HG02970 (cell line): ENCODE measurements around the gene HOXC6.

ENCODE experiments used
- ATAC-seq: cut with Tn5 transposase; IDR thresholded peaks from one replicate; pipeline ENCODE4 v1.9.1; 2021; ENCODE audit warnings: mild to moderate bottlenecking, moderate library complexity, moderate number of reproducible peaks; ENCODE audit not compliant: unreplicated experiment, low FRiP score

The HOXC6 gene

DNA sequence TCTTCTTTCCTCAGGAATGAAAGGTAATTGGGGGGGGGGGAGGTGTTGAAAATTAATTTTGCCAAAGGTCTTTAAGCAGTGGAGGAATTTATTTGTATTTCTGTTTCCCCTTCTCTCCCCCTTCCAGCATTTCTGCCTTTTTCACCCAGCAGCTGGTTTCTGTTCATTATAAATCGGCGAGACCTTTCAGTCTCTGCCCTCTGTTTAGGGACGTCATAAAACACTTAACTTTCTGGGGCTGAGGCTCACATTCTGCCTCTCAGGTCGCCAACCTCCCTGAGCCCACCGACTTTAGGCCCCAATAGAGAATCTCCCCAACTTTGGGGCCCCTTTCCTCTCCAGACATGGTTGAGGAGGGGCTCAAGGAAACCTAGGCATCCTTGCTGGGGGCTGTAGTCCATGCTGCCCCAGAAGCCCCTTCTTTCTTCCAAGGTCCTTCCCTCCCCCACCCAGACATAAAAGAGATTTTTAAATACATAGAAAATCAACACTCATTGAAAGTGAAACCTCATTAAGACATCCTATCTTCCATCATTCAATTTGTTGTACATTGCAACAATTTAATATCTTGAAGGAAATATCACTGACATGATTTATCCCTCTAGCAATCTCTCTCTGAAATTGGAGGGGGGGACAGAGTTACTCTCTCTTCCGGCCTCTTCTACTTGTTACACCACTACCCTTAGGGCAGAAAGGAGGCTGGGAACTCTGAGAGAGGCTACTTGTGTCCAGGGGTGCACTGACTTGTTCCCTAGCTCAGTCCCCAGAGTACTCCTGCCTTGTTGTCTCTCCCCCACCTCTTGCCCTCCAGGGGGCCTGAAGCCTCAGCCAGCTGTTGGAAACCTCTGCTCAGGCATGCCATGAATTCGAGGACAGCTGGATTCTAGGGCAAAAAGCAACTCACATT, 2.5 kb upstream of the HOXC6 start:
- no peak for ATAC-seq

DNA sequence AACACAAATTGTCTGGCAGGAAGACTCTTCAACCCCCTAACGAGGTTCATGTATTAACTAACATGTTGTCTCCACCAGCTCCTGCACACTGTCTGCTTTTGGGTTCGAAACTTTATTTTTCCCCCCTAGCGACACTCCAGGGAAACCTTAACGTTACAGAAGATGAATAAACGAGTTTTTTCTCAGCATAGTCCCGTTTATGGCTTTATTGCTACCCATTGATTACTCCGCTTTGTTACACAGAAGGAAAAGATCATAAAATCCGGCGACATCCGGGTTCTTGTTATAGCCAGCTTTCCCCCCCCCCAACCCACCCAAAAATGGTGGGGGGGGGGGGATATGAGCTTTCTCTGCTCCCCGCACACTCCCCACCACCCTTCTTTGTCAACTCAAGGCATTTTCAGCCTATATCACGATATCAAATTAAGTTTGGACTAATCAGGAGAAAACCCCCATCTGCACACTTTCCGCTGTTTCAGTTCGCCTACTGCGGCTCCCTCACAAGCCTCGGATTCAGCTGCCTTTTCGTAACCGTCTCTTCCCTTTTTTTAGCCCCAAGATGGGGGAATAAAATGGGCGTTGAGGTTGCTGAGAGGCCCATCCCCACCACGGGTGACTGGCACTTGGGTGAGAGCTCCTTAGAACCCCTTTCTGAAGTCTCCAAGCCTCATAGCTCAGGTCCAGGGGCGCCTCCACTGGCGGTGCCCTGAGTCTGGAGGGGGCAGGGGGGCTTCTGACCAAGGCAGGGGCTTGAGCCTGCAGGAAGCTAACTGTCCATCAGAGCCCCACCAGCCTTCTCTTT, 1.4 kb upstream of the HOXC6 start:
- no peak for ATAC-seq

DNA sequence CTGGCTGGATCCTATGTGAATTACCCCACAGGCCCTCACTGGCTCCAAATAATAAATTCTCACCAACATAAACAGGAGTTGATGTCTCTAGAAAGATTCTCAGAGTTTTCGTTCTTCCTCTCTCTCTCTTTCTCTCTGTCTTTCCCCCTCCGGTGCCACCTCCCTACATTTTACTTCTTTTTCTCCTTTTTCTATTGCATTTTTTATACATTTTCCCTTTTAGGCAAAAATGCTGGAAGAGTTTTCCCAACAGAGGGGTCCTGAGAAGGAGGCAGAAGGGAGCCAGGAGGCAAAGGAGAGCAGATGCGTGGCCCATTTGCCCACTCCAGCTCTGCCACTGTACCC, 826 bp upstream of the HOXC6 start:
- ATAC-seq: no peak

DNA sequence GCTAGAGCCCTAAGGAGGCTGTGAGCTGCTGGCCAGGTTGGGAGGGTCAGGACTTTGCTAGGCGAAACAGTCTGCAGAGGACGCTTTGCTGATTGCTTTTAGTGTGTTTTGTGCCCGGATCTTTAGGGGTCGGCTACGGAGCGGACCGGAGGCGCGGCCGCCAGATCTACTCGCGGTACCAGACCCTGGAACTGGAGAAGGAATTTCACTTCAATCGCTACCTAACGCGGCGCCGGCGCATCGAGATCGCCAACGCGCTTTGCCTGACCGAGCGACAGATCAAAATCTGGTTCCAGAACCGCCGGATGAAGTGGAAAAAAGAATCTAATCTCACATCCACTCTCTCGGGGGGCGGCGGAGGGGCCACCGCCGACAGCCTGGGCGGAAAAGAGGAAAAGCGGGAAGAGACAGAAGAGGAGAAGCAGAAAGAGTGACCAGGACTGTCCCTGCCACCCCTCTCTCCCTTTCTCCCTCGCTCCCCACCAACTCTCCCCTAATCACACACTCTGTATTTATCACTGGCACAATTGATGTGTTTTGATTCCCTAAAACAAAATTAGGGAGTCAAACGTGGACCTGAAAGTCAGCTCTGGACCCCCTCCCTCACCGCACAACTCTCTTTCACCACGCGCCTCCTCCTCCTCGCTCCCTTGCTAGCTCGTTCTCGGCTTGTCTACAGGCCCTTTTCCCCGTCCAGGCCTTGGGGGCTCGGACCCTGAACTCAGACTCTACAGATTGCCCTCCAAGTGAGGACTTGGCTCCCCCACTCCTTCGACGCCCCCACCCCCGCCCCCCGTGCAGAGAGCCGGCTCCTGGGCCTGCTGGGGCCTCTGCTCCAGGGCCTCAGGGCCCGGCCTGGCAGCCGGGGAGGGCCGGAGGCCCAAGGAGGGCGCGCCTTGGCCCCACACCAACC, 1.5 kb downstream of the HOXC6 start:
- ATAC-seq: no peak

DNA sequence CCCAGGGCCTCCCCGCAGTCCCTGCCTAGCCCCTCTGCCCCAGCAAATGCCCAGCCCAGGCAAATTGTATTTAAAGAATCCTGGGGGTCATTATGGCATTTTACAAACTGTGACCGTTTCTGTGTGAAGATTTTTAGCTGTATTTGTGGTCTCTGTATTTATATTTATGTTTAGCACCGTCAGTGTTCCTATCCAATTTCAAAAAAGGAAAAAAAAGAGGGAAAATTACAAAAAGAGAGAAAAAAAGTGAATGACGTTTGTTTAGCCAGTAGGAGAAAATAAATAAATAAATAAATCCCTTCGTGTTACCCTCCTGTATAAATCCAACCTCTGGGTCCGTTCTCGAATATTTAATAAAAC, 2.2 kb downstream of the HOXC6 start:
- ATAC-seq: no peak

DNA sequence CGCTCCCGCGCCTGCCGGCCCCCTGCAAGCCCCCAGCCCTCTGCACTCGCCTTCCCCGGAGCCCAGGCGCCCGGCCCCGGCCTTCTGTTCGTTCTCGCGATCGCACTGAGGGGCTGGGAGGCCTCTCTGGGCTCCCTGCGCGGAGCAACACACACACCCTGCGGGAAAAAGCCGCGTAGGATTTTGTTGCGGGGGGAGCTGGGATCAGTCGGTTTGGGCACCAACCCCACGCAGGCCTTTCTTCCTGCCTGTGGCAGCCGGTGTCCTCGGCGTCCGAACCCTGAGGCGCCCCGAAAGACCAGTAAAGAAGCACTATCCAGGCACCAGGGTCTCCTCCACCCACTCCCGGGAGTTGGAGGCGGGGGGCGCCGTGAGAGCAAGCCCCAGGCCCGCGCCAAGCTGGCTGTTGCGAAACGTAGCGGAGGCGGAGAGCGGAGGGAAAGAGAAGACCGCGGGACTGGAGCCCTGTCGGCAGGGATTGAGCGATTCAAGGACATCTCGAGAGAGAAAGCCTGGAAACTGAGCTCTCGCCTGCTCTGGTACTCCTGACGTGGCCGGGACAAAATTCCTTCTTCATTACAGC, 2.7 kb downstream of the HOXC6 start:
- no peak for ATAC-seq

DNA sequence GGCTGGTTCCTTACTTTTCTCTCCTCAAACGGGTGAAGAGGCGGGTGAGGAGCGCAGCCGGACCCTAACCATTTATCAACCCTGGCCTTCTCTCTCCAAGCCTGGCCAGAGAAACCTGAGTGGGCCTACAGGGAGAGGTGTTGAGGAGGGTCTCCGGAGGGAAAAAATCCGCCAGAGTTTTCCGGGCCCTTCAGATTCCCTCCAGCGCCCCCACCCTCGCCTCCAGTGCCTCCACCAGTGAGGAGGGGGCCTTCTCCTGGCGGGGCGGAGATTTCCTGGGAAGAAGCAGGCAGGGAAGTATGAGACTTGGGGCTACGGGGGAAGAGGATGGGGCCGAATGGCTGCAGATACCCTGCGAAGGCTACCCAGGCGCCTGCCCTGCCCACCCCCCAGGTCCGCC, 3.2 kb downstream of the HOXC6 start:
- ATAC-seq: no peak

DNA sequence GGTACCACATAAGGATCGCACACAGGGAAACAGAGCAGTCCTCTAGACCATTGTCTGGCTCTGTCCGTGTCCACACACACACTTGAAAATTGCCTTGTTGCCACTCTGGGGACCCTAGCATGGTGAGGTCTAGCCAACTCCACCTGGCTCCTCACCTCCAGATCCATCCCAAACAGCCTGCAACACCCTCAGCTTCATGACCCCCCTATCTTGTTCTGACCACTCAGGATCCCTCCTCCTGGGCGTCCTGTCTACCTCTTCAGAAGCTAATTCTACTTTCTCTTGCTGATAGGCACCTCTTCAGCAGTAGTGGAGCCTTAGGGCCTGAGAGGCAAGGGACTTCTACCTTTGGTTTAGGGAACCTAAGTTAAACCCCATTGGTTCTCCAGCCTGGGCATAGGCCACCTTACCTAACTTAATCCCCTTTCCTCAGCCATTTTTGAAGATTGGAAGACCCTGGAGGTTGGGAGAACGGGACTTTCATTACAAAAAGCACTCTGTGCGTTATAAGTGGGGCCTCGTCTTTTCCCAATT, 3.9 kb downstream of the HOXC6 start:
- ATAC-seq: no peak

DNA sequence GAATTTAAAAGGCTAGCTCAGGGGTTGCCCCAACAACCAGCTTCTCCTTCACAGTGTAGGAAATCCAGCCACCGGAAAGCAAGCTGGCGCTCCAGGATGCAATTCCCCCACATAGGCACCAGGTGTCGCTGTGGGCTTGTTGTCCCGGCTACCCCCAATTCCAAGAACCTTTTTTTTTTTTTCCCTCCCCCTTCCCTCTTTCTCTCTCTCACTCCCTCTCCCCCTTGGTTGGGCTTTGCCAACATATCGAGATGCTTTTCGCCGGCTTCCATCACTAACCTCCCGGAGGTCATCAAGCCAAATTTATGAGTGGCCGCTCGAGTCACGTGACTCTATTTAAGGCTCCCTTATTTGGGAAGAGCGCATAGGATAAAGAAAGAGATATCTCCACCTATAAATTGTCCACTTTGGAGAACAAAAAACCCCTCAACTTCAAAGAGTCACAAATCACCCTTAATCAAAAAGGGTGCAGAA, 4.4 kb downstream of the HOXC6 start, which contains the start of gene HOXC5:
Gene HOXC5, plus strand, starts transcription at position 424 of the 474 bp plus-strand sequence. CDS start 73 bp downstream, outside the sequence.
- no peak for ATAC-seq

DNA sequence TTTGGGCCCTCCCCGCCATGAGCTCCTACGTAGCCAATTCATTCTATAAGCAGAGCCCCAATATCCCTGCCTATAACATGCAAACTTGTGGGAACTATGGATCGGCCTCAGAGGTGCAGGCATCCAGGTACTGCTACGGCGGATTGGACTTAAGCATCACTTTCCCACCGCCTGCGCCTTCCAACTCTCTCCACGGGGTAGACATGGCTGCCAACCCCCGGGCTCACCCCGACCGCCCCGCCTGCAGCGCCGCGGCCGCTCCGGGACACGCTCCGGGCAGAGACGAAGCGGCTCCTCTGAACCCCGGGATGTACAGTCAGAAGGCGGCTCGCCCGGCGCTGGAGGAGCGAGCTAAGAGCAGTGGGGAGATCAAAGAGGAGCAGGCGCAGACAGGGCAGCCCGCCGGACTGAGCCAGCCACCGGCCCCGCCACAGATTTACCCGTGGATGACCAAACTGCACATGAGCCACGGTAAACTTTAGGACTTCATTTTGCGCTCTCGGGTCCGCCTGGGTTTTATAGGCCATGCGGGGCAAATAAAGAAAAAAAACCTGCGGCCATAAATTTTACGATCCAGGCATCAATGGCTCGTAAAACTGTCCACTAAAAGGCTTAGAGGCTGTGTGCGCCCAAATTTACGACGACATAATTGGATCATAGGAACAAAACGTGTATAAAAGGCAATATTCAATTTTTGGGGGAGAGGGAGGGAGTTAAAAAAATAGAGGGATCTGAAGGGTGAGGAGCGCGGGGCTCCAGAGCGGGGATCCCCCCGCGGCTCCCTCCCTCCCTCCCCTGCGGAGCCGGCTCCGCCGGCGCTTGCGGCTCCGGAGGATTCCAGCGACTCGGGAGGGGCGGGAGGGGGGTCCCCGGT, 5.1 kb downstream of the HOXC6 start:
- ATAC-seq: no peak

DNA sequence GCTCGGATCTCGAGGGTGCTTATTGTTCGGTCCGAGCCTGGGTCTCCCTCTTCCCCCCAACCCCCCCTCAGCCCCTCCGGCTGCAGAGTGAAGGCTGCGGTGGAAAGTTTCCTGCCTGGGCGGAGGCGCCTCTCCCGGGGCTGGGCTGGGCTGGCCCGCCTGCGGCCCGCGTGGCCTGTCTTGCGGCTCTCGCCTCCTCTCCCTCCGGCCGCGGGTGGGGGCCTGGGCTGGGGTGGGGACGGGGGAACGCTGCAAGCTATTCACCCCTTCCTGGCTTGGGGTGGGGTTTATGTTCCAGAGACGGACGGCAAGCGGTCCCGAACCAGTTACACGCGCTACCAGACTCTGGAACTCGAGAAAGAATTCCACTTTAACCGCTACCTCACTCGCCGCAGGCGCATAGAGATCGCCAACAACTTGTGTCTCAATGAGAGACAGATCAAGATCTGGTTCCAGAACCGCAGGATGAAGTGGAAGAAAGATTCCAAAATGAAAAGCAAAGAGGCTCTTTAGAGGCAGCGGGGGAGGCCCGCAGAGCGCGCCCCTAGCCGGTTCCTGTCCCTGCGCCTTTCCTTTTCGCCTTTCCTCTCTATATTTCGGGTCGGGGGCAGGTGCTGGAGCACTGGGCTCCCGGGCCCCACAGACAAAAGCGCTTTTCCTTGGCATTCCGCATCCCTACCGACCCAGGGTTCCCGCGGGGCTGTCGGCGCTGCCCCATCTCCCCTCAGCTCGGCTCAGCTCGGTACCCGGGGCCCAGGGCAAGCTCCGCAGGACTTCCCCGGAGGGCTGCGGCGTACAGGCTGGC, 5.9 kb downstream of the HOXC6 start:
- no peak for ATAC-seq

DNA sequence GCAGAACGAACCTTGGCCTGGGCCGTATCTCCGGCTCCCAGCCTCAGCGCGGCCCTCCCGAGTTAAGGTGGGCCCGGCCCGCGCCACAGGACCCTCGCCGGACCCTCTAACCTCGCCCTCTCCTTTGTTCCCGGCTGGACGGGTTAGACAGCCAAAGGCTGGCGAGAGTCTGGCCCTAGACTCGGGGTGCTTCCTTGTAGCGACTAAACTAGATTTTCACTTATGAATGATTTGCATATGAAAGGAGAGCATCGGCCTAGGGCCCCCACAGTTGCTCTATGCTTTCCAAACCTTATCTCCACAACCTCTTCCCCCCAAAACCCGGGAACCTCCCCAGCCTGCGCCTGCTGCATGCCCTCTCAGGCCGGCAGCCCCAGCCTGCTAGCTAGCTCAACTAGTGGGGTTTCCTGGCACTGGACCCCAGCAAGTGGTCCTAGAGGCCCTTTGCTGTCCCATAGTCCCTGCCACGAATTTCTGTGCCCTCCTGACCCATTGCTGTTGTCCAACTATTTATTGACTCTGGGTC, 6.6 kb downstream of the HOXC6 start:
- ATAC-seq: no peak

DNA sequence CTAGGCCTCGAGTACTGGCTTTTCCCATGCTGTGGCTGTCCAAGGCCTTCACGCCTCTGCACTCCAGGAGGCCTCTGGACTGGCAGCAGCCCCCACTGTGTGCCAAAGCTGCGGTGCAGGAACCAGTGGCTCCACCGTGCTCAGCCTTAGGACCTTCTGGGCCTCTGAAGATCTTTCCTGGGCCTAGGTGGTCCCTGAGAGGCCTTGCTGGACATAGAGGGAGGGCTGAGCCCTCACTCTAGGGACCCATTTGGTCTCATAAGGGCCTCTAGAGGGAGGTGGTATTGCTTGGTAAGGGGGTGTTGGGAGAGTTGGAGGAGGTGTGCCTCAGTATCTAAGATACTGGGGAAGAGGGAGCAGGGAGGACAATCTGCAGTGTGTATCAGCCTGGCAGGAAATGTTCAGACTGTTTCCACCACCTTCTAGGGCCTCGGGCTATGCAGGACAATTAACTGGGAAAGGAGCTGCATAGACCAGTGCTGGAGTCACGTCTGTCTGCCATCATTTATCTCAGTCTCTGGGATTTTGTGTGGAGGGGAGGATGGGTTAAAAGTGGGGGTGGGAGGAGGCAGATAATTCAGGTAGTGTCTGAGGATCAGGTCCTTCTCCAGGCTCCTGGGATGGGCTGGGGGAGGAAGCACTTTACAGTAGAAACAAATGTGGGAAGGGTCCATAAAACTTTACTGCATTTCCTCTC, 7.5 kb downstream of the HOXC6 start:
- no peak for ATAC-seq

DNA sequence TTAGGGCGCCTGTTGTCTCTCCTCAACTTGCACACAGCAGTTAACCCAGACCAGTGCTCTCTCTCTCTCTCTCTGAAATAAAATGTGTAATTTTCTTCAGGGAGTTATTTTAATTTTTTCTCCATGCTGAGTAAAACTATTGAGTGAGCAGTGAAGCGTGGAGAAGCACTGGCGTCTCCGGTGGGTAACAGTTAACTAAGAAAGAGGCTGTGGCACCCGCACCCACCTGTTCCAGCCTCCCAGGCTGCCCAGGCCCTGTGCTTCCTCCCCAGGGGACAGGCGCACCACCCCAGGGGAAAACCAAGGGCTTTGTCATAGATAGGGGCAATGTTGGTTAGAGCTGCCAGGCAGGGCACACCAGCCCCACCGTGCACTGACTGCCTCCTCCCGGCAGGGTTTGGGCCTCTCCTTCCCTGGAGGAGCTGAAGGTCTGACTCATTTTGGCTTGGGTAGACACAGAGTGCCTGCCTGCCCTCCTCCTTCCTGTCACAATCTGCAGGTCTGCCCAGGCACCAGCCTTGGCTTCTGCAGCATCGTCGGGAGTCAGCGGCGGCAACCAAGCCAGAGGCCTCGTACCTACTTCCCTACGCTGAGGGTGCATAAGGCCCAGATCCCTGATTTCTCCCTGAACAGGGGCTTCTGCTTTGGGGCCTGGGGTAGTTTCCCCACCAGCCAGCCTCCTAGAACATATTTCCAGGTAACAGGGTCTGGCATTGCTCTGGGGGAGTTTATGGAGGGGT, 8.6 kb downstream of the HOXC6 start:
- no peak for ATAC-seq

DNA sequence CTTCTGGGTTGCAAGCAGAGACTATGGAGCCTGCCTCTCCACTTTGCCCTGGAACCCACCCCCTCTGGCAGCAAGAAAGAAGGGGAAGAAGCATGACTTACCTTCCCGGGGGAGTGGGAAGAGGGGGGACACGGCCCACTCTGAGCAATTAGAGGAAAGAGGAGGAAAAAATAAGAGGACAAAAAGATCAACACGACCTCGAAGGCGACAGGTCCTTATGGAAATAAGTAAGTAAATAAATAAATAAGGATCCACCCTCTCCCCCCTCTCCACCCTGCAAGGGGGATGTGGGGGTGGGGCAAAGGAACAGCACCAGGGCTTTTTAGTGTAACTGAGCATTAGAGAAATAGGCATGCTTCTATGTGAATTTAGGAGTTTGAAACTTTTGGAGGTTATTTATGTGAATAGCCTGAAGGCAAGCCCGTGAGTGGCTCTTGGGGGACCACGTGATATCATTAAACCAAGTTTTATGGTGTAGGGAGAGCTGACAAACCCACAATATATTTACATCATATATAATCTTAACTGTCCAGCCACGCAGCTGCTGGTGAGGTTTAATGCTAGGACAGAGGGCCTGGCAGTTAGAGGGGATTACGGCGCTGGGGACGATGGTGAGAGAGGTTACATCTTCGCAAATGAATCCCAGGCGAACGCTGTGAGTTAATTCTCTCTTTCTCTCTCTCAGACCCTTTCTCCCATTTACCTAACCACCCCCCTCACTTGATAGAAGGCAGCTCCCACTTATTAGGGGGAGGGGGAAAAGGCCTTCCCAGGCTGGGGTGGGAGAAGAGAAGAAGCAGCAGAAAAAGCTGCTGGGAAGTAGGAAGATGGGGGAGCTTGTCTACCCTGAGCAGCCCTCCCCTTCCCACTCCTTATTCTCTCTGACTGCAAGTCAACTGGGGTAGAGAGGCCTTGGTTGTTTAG, 9.4 kb downstream of the HOXC6 start:
- no peak for ATAC-seq
